Upper lobe of left lung (tissue), 4 donors: ENCODE measurements around the gene LAMTOR2.

Experiments used
- EP300 ChIP-seq, 4 donors: sonication (generic); formaldehyde crosslinking; IDR thresholded peaks; one replicate each; pipeline ENCODE4 v1.5.1; 2017; ENCODE audit warnings: antibody characterized with exemption in 4 of 4, control low read depth in 2 of 4
- POLR2A ChIP-seq, 4 donors: fragments of 450-650 bp; IDR thresholded peaks; one replicate each; pipeline ENCODE4 v1.5.1; 2016 to 2017; ENCODE audit warnings: antibody characterized with exemption in 4 of 4, mild to moderate bottlenecking in 2 of 4
- POLR2AphosphoS5 ChIP-seq, 2 donors: sonication (generic); formaldehyde crosslinking; IDR thresholded peaks; one replicate each; pipeline ENCODE4 v1.5.1; 2017; ENCODE audit warnings: antibody characterized with exemption in 2 of 2
- TF ChIP-seq, protein P1 (sequence below), 6 experiments: fragments of 450-650 bp in 4 of 6; fragments of 200-600 bp in 2 of 6; sonication (generic) in 2 of 6; IDR thresholded peaks; one replicate each; pipeline ENCODE4 v1.5.1; 2016 to 2019; ENCODE audit warnings: antibody characterized with exemption in 6 of 6

DNA sequence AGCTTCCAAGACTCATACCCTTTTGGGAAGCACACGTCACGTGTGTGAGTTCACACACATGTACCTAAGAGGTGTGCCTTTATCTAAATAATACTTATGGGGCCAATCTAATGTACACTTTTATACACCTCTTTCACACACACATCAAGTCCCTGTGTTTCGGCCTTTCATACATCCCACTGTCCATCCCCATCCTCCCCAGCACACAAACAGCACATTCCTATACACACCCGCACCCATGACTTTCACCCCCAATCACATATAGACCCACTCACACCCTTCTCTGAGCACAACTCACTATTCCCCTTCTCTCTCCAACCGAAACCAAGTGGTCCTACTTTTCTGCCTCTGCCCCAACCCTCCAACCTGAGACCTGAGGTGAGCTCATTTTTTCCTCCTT lies 24.1 kb downstream of the LAMTOR2 start:
- TF ChIP-seq, protein P1, sequence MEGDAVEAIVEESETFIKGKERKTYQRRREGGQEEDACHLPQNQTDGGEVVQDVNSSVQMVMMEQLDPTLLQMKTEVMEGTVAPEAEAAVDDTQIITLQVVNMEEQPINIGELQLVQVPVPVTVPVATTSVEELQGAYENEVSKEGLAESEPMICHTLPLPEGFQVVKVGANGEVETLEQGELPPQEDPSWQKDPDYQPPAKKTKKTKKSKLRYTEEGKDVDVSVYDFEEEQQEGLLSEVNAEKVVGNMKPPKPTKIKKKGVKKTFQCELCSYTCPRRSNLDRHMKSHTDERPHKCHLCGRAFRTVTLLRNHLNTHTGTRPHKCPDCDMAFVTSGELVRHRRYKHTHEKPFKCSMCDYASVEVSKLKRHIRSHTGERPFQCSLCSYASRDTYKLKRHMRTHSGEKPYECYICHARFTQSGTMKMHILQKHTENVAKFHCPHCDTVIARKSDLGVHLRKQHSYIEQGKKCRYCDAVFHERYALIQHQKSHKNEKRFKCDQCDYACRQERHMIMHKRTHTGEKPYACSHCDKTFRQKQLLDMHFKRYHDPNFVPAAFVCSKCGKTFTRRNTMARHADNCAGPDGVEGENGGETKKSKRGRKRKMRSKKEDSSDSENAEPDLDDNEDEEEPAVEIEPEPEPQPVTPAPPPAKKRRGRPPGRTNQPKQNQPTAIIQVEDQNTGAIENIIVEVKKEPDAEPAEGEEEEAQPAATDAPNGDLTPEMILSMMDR (IDR thresholded peaks at IDR 0.05), result no peak
- TF ChIP-seq POLR2A (IDR thresholded peaks at IDR 0.05) (no peak), POLR2AphosphoS5 (IDR thresholded peaks at IDR 0.05) (no peak), EP300 (IDR thresholded peaks at IDR 0.05) (no peak)
